ENCODE measurements around the gene PNCK. TPM values are rescaled to one million over a fixed set of nuclear protein-coding genes. Genes with fewer than 3 reads are reported as not detected.

The PNCK gene
- total and polyA plus RNA-seq, 2 experiments from 2014 or later, result 3.5 to 11.9 TPM

- H3K4me1 Mint-ChIP-seq, result no peaks in the 10 kb centered on the region
- ATAC-seq (no peak), DNase-seq (ENCODE audit: low spot score) (no peak)
- H3K4me3 Mint-ChIP-seq, result no peak overlapping the region
- H3F3A ChIP-seq (replicated peaks; ENCODE audit: low read depth), result no peaks in the 10 kb centered on the region
- H3K9me3 Mint-ChIP-seq, result peaks cover 3% of the 10 kb centered on the region; the same call in 1 of the 3 replicates
- no peak overlapping the region for H3K4me3 ChIP-seq
- peaks cover 6% of the 10 kb centered on the region for H3K27me3 Mint-ChIP-seq (ENCODE audit: insufficient read depth, low read depth, poor library complexity)
- H3K27ac ChIP-seq (ENCODE audit: low read depth), result no peak overlapping the region
- no peak overlapping the region for H2AFZ ChIP-seq
- no peaks in the 10 kb centered on the region for H3K36me3 Mint-ChIP-seq (ENCODE audit: low read depth)
- no peak overlapping the region for H3K27ac Mint-ChIP-seq
- no peaks in the 10 kb centered on the region for H3K36me3 ChIP-seq (ENCODE audit: insufficient read depth)
- H4K20me1 ChIP-seq (replicated peaks; ENCODE audit: insufficient read depth), result no peaks in the 10 kb centered on the region
- no peaks in the 10 kb centered on the region for H3K9me2 ChIP-seq (ENCODE audit: insufficient read depth)
- H3K27me3 ChIP-seq (ENCODE audit: insufficient read depth), result peaks cover 13% of the 10 kb centered on the region
- H3K79me2 ChIP-seq (replicated peaks; ENCODE audit: insufficient read depth), result no peaks in the 10 kb centered on the region
- H3K4me1 ChIP-seq (ENCODE audit: insufficient read depth), result no peaks in the 10 kb centered on the region
- H3K4me2 ChIP-seq, result no peak overlapping the region
- no peak for TF ChIP-seq ZNF331 (CRISPR knock-in tag; IDR thresholded peaks at IDR 0.05; ENCODE audit: low read depth)
- TF ChIP-seq EZH2 (IDR thresholded peaks at IDR 0.05; ENCODE audit: low read depth, unreplicated experiment), result no peak
- TF ChIP-seq STAT1 (IDR thresholded peaks at IDR 0.05; ENCODE audit: unreplicated experiment), result no peak
- no peak for TF ChIP-seq JUNB (IDR thresholded peaks at IDR 0.05; ENCODE audit: unreplicated experiment)
- no peak for TF ChIP-seq CREB1 (CRISPR knock-in tag; IDR thresholded peaks at IDR 0.05; ENCODE audit: low read depth)
- no peak for TF ChIP-seq EZH2phosphoT487 (IDR thresholded peaks at IDR 0.05; ENCODE audit: unreplicated experiment)
- no peak for TF ChIP-seq ZNF462 (CRISPR knock-in tag; IDR thresholded peaks at IDR 0.05)
- no peak for TF ChIP-seq ZNF114 (CRISPR knock-in tag; IDR thresholded peaks at IDR 0.05)
- no peak for TF ChIP-seq CTCF (conservative IDR thresholded peaks at IDR 0.05; ENCODE audit: low read depth in 2 of 2)
- TF ChIP-seq NANOG (IDR thresholded peaks at IDR 0.05; ENCODE audit: borderline replicate concordance), result no peak
- no peak for TF ChIP-seq POLR2AphosphoS5 (IDR thresholded peaks at IDR 0.05; ENCODE audit: low read depth)
- no peak for TF ChIP-seq ETS1 (IDR thresholded peaks at IDR 0.05)
- TF ChIP-seq REST (IDR thresholded peaks at IDR 0.05; ENCODE audit: unreplicated experiment), result no peak
These were observed 16.5 kb downstream of the PNCK start for GRCh38 chrX:153657161-153657560.

Measured in GM23338 (cell line).